HUES6 (cell line): Measurements from ENCODE around the gene NELL2.
"Not testable (repeated sequence)": the region's sequence is repeated elsewhere in the genome, so short reads cannot be mapped to it uniquely, and the experiment has no call there.

ENCODE experiments used
- H3K27ac ChIP-seq: 2 replicates; pipeline ENCODE4 v1.7.0; 2013; ENCODE audit warnings: low read depth, mild to moderate bottlenecking, low read length, inconsistent platforms
- H3K27me3 ChIP-seq: 2 replicates; pipeline ENCODE4 v1.6.1; 2013; ENCODE audit warnings: low read length; ENCODE audit not compliant: control insufficient read depth, insufficient read depth
- H3K36me3 ChIP-seq: 2 replicates; pipeline ENCODE4 v1.6.1; 2013; ENCODE audit warnings: low read length; ENCODE audit not compliant: control insufficient read depth, insufficient read depth
- H3K4me1 ChIP-seq: 2 replicates; pipeline ENCODE4 v1.6.1; 2013; ENCODE audit warnings: low read length; ENCODE audit not compliant: control insufficient read depth, insufficient read depth
- H3K4me3 ChIP-seq: 2 replicates; pipeline ENCODE4 v1.5.1; 2013; ENCODE audit warnings: low read depth, low read length
- H3K9ac ChIP-seq: one replicate; pipeline ENCODE4 v1.6.1; 2013; ENCODE audit warnings: mild to moderate bottlenecking, low read length
- H3K9me3 ChIP-seq: 2 replicates; pipeline ENCODE4 v1.6.1; 2013; ENCODE audit warnings: low read depth, low read length; ENCODE audit not compliant: control insufficient read depth, insufficient read depth

The NELL2 gene

DNA sequence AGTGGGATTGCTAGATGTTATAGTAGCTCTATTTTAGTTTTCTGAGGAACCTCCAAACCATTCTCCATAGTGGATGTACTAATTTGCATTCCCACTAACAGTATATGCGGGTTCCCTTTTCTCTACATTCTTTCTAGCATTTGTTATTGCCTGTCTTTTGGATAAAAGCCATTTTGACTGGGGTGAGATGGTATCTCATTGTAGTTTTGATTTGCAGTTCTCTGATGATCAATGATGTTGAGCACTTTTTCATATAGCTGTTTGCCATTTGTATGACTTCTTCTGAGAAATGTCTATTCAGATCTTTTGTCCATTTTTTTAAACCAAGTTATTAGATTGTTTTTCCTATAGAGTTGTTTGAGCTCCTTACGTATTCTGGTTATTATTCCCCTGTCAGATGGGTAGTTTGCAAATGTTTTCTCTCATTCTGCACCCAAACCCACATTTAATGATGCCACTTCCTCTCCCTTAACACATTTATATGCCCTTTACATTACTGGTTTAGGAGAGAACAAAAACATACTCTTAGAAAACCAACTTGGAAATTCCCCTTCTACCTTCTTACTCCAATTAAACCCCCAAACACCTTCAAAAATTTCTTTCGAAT, 48.2 kb downstream of the NELL2 start:
- Histone ChIP-seq H3K4me3 (no peak overlapping the region), H3K9ac (no peak overlapping the region), H3K9me3 (no peaks in the 10 kb centered on the region), H3K36me3 (no peaks in the 10 kb centered on the region), H3K27ac (no peak overlapping the region), H3K27me3 (no peaks in the 10 kb centered on the region), H3K4me1 (no peaks in the 10 kb centered on the region)

DNA sequence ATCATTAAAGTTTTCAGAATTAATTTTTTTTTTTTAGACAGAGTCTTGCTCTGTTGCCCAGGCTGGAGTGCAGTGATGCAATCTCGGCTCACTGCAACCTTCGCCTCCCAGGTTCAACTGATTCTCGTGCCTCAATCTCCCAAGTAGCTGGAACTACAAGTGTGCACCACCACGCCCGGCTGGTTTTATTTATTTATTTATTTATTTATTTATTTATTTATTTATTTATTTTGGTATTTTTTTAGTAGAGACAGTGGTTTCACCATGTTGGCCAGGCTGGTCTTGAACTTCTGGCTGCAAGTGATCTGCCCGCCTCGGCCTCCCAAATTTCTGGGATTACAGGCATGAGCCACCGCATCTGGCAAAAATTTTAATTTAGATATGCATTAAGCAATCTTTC, 54.4 kb downstream of the NELL2 start:
- not testable (repeated sequence) for H3K27me3 ChIP-seq, H3K9ac ChIP-seq, H3K36me3 ChIP-seq, H3K9me3 ChIP-seq, H3K4me3 ChIP-seq, H3K4me1 ChIP-seq, H3K27ac ChIP-seq

DNA sequence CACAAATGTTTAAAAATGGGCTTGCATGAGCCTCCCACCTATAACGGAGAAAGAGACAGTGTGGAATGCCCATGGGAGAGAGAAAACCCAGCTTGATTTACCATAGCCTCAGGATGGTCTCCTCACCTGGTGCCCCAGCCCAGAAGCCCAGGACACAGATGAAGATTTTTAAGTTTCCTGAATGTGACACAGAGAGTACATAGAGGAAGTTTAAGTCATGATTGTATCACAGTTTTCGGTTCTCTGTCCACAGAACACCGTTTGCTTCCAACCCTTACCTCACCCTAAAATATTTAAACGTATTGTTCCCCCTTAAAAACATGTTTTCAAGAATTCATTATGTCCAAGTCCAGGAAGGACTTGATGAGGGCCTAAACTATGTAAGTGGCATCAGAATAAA, 56.2 kb downstream of the NELL2 start:
- Histone ChIP-seq H3K27ac (no peak overlapping the region), H3K4me1 (no peaks in the 10 kb centered on the region), H3K27me3 (no peaks in the 10 kb centered on the region), H3K9me3 (no peaks in the 10 kb centered on the region), H3K4me3 (no peak overlapping the region), H3K9ac (no peak overlapping the region), H3K36me3 (no peaks in the 10 kb centered on the region)

DNA sequence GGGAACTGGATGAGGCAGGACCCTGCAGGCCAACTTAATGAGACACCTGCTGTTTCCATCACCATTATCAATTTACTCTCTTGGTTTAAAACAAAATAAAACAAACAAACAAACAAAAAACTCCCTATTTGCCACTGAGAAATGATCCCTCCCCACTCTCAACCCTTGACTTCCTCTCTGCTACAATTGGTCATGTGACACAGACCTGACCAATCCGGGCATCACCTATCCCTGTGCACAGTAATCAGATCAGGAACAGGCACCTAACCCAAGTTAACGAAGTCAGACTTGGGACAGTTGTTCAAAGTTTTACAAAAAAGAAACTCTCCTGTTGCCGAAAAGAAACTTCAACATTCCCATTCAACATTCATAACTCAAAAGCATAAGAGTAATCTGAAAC, 58.4 kb downstream of the NELL2 start:
- H3K9me3 ChIP-seq = no peaks in the 10 kb centered on the region
- H3K4me1 ChIP-seq = no peaks in the 10 kb centered on the region
- H3K9ac ChIP-seq = no peak overlapping the region
- no peak overlapping the region for H3K27ac ChIP-seq
- H3K36me3 ChIP-seq = no peaks in the 10 kb centered on the region
- no peaks in the 10 kb centered on the region for H3K27me3 ChIP-seq
- no peak overlapping the region for H3K4me3 ChIP-seq

DNA sequence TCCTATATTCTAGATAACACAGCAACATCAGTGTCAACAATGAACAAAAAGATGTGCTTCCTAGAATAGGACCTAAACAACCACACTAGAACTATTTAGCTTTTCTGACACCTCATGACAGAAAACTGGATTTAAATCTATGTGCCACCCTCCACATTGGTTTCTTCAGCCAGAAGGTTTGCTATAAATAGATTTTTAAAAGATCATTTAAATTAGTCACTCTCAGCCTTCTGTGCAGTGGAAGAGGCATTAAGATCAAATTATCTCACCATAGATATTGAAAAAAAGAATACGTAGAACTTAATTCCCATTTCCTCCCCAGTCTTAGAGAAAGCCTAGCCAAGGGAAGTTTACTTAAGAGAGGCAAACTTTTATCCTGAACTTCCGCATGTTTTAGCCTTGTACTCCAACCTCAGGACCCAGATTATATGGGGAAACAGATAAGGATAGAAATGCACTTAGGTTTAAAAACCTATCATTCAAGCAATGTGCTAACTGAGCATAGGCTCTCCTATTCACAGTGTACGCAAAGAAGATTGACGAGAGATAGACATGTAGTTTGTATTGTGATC, 59.6 kb downstream of the NELL2 start:
- H3K9ac ChIP-seq = no peak overlapping the region
- H3K4me3 ChIP-seq = no peak overlapping the region

DNA sequence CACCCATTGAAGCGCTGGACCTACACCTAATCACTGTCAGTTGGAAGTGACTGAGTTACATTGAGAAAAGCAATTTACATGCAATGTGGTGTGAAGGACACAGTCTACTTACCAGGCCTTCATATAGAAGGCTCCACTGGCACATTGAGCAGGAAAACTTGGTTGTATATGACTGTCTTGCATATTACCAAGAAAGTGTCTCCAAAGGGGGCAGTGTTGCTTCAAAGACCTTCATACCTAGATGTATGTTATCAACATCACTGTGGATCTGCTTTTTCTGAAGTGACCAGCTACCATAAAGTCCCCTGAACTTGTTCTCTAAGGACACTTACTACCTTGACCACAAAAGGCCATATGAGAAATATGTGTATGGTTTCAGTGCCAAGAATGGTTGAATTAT, 64.1 kb downstream of the NELL2 start:
- Histone ChIP-seq H3K9me3 (no peaks in the 10 kb centered on the region), H3K4me1 (no peaks in the 10 kb centered on the region), H3K36me3 (no peaks in the 10 kb centered on the region)

More for the DNA sequence above, 59.6 kb downstream of the NELL2 start:
- Histone ChIP-seq H3K27ac (no peak overlapping the region), H3K27me3 (no peaks in the 10 kb centered on the region), H3K9me3 (no peaks in the 10 kb centered on the region), H3K36me3 (no peaks in the 10 kb centered on the region), H3K4me1 (no peaks in the 10 kb centered on the region)

DNA sequence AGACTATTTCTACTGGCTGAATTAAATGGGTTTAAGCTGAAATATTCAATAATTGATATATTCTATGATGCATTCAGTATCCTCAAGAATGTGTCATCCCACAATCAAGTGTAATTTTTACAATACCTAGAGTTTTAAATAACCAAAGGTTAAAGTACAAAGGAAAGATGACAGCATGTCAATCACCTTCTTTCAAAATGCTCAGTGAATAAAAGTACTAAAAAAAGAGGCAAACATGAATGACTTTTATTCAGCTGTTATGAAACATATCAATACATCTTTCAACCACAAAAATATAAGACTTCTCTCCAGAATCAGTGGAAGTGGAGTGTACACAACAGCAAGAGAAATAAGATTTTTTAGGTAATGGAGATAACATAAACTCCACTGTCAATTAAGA, 72.0 kb downstream of the NELL2 start:
- Histone ChIP-seq H3K4me3 (no peak overlapping the region), H3K36me3 (no peaks in the 10 kb centered on the region), H3K27me3 (no peaks in the 10 kb centered on the region), H3K9me3 (no peaks in the 10 kb centered on the region), H3K9ac (no peak overlapping the region), H3K27ac (no peak overlapping the region), H3K4me1 (no peaks in the 10 kb centered on the region)

More for the DNA sequence above, 64.1 kb downstream of the NELL2 start:
- H3K4me3 ChIP-seq = no peak overlapping the region
- no peak overlapping the region for H3K9ac ChIP-seq
- H3K27me3 ChIP-seq = no peaks in the 10 kb centered on the region
- no peak overlapping the region for H3K27ac ChIP-seq

DNA sequence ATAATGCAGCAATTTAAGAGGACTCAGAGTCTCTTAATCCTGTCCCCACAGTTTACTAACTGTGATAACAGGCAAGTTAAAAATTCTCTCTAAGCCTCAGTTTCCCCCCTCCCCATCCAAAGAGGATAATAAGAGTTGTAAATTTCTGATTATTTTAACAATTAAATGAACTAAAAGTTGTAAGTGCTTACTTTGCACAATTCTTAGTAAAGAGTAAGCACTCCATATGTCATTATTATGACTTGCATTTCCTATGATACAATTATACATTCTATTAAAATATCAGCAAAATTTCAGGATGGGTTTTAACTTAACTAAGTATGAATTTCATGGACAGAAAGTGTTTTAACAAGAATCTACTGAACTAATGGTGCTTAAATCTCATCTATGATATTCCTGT, 80.1 kb downstream of the NELL2 start:
- H3K9ac ChIP-seq = no peak overlapping the region
- no peaks in the 10 kb centered on the region for H3K36me3 ChIP-seq
- no peaks in the 10 kb centered on the region for H3K4me1 ChIP-seq
- H3K9me3 ChIP-seq = no peaks in the 10 kb centered on the region
- H3K27ac ChIP-seq = no peak overlapping the region
- no peak overlapping the region for H3K4me3 ChIP-seq
- no peaks in the 10 kb centered on the region for H3K27me3 ChIP-seq

DNA sequence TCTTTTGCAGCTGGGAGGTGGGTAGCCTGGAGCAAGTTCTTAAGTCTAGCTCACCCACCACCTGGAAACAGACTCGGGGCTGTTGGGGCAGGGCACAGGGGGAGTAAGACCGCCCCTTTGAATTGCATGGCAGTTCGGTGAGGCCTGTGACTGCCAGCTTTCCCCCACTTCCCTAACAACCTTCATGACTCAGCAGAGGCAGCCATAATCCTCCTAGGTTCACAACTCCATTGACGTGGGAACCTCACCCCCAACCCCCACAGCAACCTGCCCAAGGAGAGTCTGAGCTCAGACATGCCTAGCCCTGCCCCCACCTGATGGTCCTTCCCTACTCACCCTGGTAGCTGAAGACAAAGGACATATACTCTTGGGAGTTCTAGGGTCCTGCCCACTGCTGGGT, 87.4 kb downstream of the NELL2 start:
- Histone ChIP-seq H3K9me3 (no peaks in the 10 kb centered on the region), H3K4me1 (no peaks in the 10 kb centered on the region), H3K9ac (no peak overlapping the region), H3K27me3 (no peaks in the 10 kb centered on the region), H3K27ac (no peak overlapping the region), H3K4me3 (no peak overlapping the region), H3K36me3 (no peaks in the 10 kb centered on the region)

DNA sequence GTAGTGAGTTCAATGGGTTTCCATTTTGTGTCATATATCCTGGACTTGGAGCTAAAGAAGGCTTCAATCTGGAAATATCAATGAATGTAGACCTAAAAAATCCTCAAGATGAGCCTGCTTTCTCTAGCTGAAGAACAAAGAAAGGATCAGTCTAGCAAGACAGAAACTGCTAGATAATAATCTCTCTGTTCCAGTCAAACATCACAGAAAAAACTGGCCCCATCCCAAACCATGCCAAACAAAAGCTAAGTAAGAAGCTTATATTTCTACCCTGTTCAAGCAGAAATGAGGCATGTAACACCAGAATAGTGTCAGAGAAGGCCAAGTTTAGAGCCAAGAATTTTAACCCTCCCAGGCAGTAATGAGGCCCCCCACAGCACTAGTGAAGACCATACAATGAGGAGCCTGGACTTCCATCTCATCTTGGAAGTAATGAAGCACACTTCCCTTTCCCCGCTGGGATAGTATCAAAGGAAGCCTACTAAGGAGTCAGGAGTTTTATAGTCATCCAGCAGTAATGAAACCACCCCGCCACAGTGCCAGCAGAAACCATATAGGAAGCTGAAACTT, 95.8 kb downstream of the NELL2 start:
- Histone ChIP-seq H3K9me3 (no peaks in the 10 kb centered on the region), H3K27ac (no peak overlapping the region), H3K4me1 (no peaks in the 10 kb centered on the region)

DNA sequence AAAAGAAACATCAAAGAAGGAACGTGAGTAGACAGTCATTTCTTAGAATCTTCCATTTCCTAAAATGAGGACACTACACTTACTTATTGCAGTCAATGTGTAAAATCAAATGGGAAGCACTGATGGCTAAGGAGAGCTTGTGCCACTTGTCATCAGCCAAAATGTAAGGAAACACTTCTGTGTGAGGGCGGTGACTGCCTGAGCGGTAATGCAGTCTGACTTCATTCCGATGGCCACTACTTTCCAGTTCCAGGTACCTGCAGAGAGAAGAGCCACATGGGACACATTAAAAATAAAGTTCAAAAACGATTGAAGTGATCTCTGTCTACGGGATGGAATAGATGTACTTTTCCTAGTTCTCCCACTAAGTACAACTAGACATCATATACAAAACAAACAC, 96.3 kb downstream of the NELL2 start:
- Histone ChIP-seq H3K27ac (no peak overlapping the region), H3K27me3 (no peaks in the 10 kb centered on the region), H3K9me3 (no peaks in the 10 kb centered on the region), H3K9ac (no peak overlapping the region), H3K4me1 (no peaks in the 10 kb centered on the region), H3K4me3 (no peak overlapping the region), H3K36me3 (no peaks in the 10 kb centered on the region)

More for the DNA sequence above, 95.8 kb downstream of the NELL2 start:
- Histone ChIP-seq H3K9ac (no peak overlapping the region), H3K4me3 (no peak overlapping the region), H3K36me3 (no peaks in the 10 kb centered on the region), H3K27me3 (no peaks in the 10 kb centered on the region)
